ENCODE measurements around the gene PCLAF. TPM values are rescaled to one million over a fixed set of nuclear protein-coding genes. Genes with fewer than 3 reads are reported as not detected.

The PCLAF gene
- total and polyA plus RNA-seq, 2 of the 13 experiments (the other 11 are each of a cell fraction or from before 2014, with no cell fraction given) = 98.6 to 98.9 TPM

DNA sequence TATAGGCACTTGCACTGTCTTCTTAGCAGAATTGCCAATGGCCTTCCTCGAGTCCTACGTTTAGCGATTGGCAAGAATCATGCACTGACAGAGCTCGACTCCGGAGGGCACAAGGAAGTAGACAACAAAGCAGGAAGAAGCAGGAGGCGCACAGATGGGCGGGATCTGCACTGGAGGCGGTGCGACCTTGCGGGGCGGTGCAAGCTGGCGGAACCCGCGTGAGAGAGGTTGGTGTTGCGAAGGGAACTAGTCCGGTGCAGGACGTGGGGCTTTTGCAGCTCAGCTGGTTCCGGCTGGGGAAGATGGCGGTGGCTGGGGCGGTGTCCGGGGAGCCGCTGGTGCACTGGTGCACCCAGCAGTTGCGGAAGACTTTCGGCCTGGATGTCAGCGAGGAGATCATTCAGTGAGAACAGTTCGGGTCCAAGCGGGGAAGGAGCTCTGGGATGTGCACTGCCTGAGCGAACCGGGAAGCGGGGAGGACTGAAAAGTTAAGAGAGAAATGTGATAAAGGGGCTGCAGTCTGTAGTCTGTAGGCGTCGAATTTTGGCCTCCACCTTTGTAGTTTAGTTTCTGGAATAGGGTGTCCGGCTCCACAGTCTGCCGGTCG lies 6.4 kb upstream of the PCLAF start, which contains the start of gene TRIP4 (continued):
- TF ChIP-seq ZNF329 (CRISPR knock-in tag; IDR thresholded peaks at IDR 0.05; ENCODE audit: low read depth) (peak; percentile 87; the same call in 1 of the 2 replicates), TCF7 (IDR thresholded peaks at IDR 0.05; ENCODE audit: low read depth) (peak; percentile 30; the same call in 1 of the 2 replicates), ZNF776 (CRISPR knock-in tag; IDR thresholded peaks at IDR 0.05) (peak; percentile 90; the same call in 1 of the 2 replicates), SATB2 (CRISPR knock-in tag; IDR thresholded peaks at IDR 0.05) (0 out of 2 replicates have a peak, but pooled peaks have one; percentile 54), ATF7-NPFF (CRISPR knock-in tag; IDR thresholded peaks at IDR 0.05; ENCODE audit: low read depth) (peak; percentile 91), CBX2 (IDR thresholded peaks at IDR 0.05; ENCODE audit: low read depth, low read length) (no peak), CBX2 (CRISPR knock-in tag; IDR thresholded peaks at IDR 0.05; ENCODE audit: low read depth) (no peak), LCORL (IDR thresholded peaks at IDR 0.05) (no peak), LCORL (CRISPR knock-in tag; IDR thresholded peaks at IDR 0.05) (peak; percentile 90), TP53 (CRISPR knock-in tag; conservative IDR thresholded peaks at IDR 0.05) (peak; percentile 96), ZNF230 (CRISPR knock-in tag; IDR thresholded peaks at IDR 0.05) (peak; percentile 92), ZEB1 (IDR thresholded peaks at IDR 0.05; ENCODE audit: insufficient replicate concordance, low read depth) (peak; percentile 73), ZNF224 (CRISPR knock-in tag; IDR thresholded peaks at IDR 0.05) (0 out of 2 replicates have a peak, but pooled peaks have one; percentile 81), ZNF550 (CRISPR knock-in tag; IDR thresholded peaks at IDR 0.05; ENCODE audit: borderline replicate concordance) (no peak), ZNF713 (CRISPR knock-in tag; IDR thresholded peaks at IDR 0.05) (0 out of 2 replicates have a peak, but pooled peaks have one; percentile 77), HOXA9 (CRISPR knock-in tag; IDR thresholded peaks at IDR 0.05; ENCODE audit: borderline replicate concordance) (peak; percentile 69; the same call in 1 of the 2 replicates), EHMT2 (IDR thresholded peaks at IDR 0.05; ENCODE audit: borderline replicate concordance, low read depth, low read length) (no peak; the same call in 1 of the 2 replicates)
- TF ChIP-seq, protein P1, sequence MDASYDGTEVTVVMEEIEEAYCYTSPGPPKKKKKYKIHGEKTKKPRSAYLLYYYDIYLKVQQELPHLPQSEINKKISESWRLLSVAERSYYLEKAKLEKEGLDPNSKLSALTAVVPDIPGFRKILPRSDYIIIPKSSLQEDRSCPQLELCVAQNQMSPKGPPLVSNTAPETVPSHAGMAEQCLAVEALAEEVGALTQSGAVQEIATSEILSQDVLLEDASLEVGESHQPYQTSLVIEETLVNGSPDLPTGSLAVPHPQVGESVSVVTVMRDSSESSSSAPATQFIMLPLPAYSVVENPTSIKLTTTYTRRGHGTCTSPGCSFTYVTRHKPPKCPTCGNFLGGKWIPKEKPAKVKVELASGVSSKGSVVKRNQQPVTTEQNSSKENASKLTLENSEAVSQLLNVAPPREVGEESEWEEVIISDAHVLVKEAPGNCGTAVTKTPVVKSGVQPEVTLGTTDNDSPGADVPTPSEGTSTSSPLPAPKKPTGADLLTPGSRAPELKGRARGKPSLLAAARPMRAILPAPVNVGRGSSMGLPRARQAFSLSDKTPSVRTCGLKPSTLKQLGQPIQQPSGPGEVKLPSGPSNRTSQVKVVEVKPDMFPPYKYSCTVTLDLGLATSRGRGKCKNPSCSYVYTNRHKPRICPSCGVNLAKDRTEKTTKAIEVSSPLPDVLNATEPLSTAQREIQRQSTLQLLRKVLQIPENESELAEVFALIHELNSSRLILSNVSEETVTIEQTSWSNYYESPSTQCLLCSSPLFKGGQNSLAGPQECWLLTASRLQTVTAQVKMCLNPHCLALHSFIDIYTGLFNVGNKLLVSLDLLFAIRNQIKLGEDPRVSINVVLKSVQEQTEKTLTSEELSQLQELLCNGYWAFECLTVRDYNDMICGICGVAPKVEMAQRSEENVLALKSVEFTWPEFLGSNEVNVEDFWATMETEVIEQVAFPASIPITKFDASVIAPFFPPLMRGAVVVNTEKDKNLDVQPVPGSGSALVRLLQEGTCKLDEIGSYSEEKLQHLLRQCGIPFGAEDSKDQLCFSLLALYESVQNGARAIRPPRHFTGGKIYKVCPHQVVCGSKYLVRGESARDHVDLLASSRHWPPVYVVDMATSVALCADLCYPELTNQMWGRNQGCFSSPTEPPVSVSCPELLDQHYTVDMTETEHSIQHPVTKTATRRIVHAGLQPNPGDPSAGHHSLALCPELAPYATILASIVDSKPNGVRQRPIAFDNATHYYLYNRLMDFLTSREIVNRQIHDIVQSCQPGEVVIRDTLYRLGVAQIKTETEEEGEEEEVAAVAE (CRISPR knock-in tag; IDR thresholded peaks at IDR 0.05; ENCODE audit: borderline replicate concordance) = peak; percentile 95
- TF ChIP-seq, protein P2, sequence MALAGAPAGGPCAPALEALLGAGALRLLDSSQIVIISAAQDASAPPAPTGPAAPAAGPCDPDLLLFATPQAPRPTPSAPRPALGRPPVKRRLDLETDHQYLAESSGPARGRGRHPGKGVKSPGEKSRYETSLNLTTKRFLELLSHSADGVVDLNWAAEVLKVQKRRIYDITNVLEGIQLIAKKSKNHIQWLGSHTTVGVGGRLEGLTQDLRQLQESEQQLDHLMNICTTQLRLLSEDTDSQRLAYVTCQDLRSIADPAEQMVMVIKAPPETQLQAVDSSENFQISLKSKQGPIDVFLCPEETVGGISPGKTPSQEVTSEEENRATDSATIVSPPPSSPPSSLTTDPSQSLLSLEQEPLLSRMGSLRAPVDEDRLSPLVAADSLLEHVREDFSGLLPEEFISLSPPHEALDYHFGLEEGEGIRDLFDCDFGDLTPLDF (CRISPR knock-in tag; IDR thresholded peaks at IDR 0.05) = peak; percentile 78
- TF ChIP-seq, protein P3, sequence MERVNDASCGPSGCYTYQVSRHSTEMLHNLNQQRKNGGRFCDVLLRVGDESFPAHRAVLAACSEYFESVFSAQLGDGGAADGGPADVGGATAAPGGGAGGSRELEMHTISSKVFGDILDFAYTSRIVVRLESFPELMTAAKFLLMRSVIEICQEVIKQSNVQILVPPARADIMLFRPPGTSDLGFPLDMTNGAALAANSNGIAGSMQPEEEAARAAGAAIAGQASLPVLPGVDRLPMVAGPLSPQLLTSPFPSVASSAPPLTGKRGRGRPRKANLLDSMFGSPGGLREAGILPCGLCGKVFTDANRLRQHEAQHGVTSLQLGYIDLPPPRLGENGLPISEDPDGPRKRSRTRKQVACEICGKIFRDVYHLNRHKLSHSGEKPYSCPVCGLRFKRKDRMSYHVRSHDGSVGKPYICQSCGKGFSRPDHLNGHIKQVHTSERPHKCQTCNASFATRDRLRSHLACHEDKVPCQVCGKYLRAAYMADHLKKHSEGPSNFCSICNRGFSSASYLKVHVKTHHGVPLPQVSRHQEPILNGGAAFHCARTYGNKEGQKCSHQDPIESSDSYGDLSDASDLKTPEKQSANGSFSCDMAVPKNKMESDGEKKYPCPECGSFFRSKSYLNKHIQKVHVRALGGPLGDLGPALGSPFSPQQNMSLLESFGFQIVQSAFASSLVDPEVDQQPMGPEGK (CRISPR knock-in tag; IDR thresholded peaks at IDR 0.05) = peak; percentile 86
- TF ChIP-seq, protein P4, sequence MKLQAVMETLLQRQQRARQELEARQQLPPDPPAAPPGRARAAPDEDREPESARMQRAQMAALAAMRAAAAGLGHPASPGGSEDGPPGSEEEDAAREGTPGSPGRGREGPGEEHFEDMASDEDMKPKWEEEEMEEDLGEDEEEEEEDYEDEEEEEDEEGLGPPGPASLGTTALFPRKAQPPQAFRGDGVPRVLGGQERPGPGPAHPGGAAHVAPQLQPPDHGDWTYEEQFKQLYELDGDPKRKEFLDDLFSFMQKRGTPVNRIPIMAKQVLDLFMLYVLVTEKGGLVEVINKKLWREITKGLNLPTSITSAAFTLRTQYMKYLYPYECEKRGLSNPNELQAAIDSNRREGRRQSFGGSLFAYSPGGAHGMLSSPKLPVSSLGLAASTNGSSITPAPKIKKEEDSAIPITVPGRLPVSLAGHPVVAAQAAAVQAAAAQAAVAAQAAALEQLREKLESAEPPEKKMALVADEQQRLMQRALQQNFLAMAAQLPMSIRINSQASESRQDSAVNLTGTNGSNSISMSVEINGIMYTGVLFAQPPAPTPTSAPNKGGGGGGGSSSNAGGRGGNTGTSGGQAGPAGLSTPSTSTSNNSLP (IDR thresholded peaks at IDR 0.05; ENCODE audit: low read depth, low read length) = 0 out of 2 replicates have a peak, but pooled peaks have one; percentile 41

Measured in HepG2 (cell line).